ENCODE data around the gene TMCC3.
"Not testable (repeated sequence)": the region's sequence is repeated elsewhere in the genome, so short reads cannot be mapped to it uniquely, and the experiment has no call there.

Gene TMCC3
- 3.6 to 4.1 reads per million in 2 donors for total RNA-seq

- no peak for DNase-seq
Measured at GRCh38 chr12:94650143-94651056, at the start of gene TMCC3. Gene TMCC3 (minus strand): TSS chr12:94650557. CDS start chr12:94650430, 127 bp downstream.

- no peak for DNase-seq
Measured at GRCh38 chr12:94699801-94700200, 49.4 kb upstream of the TMCC3 start.

- DNase-seq, result no peak
Measured at GRCh38 chr12:94698578-94698977, 48.2 kb upstream of the TMCC3 start.

GRCh38 chr12:94697631-94698030, 47.3 kb upstream of the TMCC3 start:
- no peak for DNase-seq

GRCh38 chr12:94694732-94695131, 44.4 kb upstream of the TMCC3 start:
- no peak for DNase-seq

GRCh38 chr12:94692826-94693225, 42.5 kb upstream of the TMCC3 start:
- DNase-seq, result not testable (repeated sequence)

GRCh38 chr12:94690198-94690771, 39.9 kb upstream of the TMCC3 start:
- no peak for DNase-seq

GRCh38 chr12:94689646-94690036, 39.3 kb upstream of the TMCC3 start:
- DNase-seq, result no peak

GRCh38 chr12:94689002-94689645, 38.8 kb upstream of the TMCC3 start:
- DNase-seq, result no peak

GRCh38 chr12:94687891-94688290, 37.5 kb upstream of the TMCC3 start:
- no peak for DNase-seq

GRCh38 chr12:94686834-94687628, 36.7 kb upstream of the TMCC3 start:
- DNase-seq, result no peak

GRCh38 chr12:94684416-94685142, 34.2 kb upstream of the TMCC3 start:
- DNase-seq, result no peak

GRCh38 chr12:94679554-94680195, 29.3 kb upstream of the TMCC3 start:
- DNase-seq, result no peak

- DNase-seq, result no peak
Measured at GRCh38 chr12:94678849-94679248, 28.5 kb upstream of the TMCC3 start.

- DNase-seq, result no peak
Measured at GRCh38 chr12:94678379-94678778, 28.0 kb upstream of the TMCC3 start.

GRCh38 chr12:94677778-94678177, 27.4 kb upstream of the TMCC3 start:
- no peak for DNase-seq

- DNase-seq, result no peak
Measured at GRCh38 chr12:94676922-94677321, 26.6 kb upstream of the TMCC3 start.

GRCh38 chr12:94676031-94676641, 25.8 kb upstream of the TMCC3 start:
- DNase-seq, result no peak

- DNase-seq, result no peak
Measured at GRCh38 chr12:94674835-94675234, 24.5 kb upstream of the TMCC3 start.

GRCh38 chr12:94674051-94674451, 23.7 kb upstream of the TMCC3 start:
- no peak for DNase-seq

GRCh38 chr12:94673496-94673895, 23.1 kb upstream of the TMCC3 start:
- no peak for DNase-seq

All from T-helper 9 cell (primary cell).